ENCODE measurements around the gene NCOR1. TPM values are rescaled to one million over a fixed set of nuclear protein-coding genes. Genes with fewer than 3 reads are reported as not detected.
"Not testable (repeated sequence)": the region's sequence is repeated elsewhere in the genome, so short reads cannot be mapped to it uniquely, and the experiment has no call there.

Gene NCOR1
- total RNA-seq, 1 donor from 2014 or later: 104 TPM

DNA sequence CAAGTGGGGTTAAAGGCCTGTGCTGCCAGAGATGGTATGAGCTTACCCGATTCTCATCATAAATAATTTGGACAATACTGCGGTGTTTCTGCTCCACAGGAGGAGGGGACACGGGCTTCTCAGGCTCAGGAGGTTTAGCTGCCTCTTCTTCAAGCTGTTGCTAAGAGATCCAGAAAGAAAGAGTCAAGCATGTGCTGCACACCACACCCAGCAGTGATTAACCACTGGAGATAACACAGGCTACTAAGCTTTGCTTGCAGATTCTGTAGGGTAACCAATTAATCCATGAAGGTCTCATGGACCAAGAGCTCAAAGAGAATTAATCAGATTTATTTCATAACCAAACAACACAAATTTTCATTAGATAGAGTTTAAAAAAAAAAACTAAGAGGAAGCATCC, 56.6 kb downstream of the NCOR1 start:
- no peak for TF ChIP-seq CTCF (IDR thresholded peaks at IDR 0.05; ENCODE audit: unreplicated experiment)
- H3K4me3 Mint-ChIP-seq (ENCODE audit: unreplicated experiment): no peak overlapping the region
- H3K27ac Mint-ChIP-seq (ENCODE audit: unreplicated experiment): no peak overlapping the region
- H3K36me3 Mint-ChIP-seq (ENCODE audit: low read depth, unreplicated experiment): peaks cover 3% of the 10 kb centered on the region
- peaks cover 2% of the 10 kb centered on the region for H3K27me3 Mint-ChIP-seq (ENCODE audit: unreplicated experiment)
- H3K4me1 Mint-ChIP-seq (ENCODE audit: unreplicated experiment): no peaks in the 10 kb centered on the region
- no peak for DNase-seq (ENCODE audit: low spot score)
- H3K9me3 Mint-ChIP-seq (ENCODE audit: unreplicated experiment): no peaks in the 10 kb centered on the region

DNA sequence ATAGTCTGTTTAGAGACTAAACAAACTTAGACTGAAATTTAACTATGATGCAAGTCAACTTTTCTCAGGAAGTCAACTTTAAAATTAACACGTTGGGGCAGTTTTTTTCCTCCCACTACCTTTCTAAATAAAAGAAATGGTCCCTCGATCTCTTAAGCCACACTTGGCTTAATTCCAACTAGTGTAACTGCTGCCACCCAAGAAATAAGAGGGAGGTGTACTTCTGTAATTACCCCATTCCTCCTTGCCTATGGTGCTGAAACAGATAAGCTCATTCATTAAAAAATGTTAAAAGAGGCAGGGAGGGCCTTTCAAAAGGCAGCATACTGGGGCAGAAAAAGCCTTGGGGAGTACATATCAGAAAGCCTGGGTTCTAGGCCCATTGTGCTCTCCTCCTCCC, 59.8 kb downstream of the NCOR1 start:
- Mint-ChIP-seq H3K27me3 (ENCODE audit: unreplicated experiment) (peaks cover 2% of the 10 kb centered on the region), H3K9me3 (ENCODE audit: unreplicated experiment) (no peaks in the 10 kb centered on the region), H3K27ac (ENCODE audit: unreplicated experiment) (no peak overlapping the region), H3K4me1 (ENCODE audit: unreplicated experiment) (no peaks in the 10 kb centered on the region), H3K36me3 (ENCODE audit: low read depth, unreplicated experiment) (peaks cover 17% of the 10 kb centered on the region), H3K4me3 (ENCODE audit: unreplicated experiment) (no peak overlapping the region)
- DNase-seq (ENCODE audit: low spot score): no peak
- no peak for TF ChIP-seq CTCF (IDR thresholded peaks at IDR 0.05; ENCODE audit: unreplicated experiment)

DNA sequence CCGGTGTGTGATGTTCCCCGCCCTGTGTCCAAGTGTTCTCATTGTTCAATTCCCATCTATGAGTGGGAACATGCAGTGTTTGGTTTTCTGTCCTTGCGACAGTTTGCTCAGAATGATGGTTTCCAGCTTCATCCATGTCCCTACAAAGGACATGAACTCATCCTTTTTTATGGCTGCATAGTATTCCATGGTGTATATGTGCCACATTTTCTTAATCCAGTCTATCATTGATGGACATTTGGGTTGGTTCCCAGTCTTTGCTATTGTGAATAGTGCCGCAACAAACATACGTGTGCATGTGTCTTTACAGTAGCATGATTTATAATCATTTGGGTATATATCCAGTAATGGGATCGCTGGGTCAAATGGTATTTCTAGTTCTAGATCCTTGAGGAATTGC, 63.0 kb downstream of the NCOR1 start:
- H3K4me1 Mint-ChIP-seq (ENCODE audit: unreplicated experiment); H3K27me3 Mint-ChIP-seq (ENCODE audit: unreplicated experiment); H3K9me3 Mint-ChIP-seq (ENCODE audit: unreplicated experiment); H3K27ac Mint-ChIP-seq (ENCODE audit: unreplicated experiment); H3K4me3 Mint-ChIP-seq (ENCODE audit: unreplicated experiment); DNase-seq (ENCODE audit: low spot score): not testable (repeated sequence)
- H3K36me3 Mint-ChIP-seq (ENCODE audit: low read depth, unreplicated experiment): peaks cover 26% of the 10 kb centered on the region

DNA sequence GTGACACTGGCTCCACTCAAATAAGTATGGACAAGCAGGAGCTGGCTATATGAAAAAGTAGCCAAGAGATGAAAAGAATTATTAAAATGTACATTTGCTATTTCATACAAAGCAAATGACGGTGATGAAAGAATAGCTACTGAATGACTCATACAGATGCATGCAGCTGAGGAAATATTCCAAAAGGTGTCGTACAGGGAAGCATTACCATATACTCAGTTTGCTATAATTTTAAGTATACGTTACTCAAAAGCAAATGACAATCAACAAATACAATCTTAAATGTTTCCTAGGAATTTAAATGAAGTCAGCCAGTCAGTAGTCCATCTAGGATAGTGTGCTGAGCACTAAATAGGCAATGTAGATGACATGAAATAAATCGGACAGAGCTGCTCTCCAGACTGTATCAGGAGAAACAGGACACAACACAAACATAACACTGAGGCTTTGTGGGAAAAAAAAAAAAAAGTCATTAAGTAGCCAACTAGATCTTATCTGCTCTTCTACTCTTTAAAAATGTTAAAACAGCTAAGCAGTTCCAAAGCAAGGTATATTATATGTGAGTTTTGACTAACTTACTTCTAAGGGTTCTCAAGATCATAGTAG, 65.0 kb downstream of the NCOR1 start:
- no peak overlapping the region for H3K27ac Mint-ChIP-seq (ENCODE audit: unreplicated experiment)
- no peak for DNase-seq (ENCODE audit: low spot score)
- no peak overlapping the region for H3K4me3 Mint-ChIP-seq (ENCODE audit: unreplicated experiment)
- no peaks in the 10 kb centered on the region for H3K27me3 Mint-ChIP-seq (ENCODE audit: unreplicated experiment)
- no peaks in the 10 kb centered on the region for H3K4me1 Mint-ChIP-seq (ENCODE audit: unreplicated experiment)
- H3K36me3 Mint-ChIP-seq (ENCODE audit: low read depth, unreplicated experiment): peaks cover 32% of the 10 kb centered on the region
- no peaks in the 10 kb centered on the region for H3K9me3 Mint-ChIP-seq (ENCODE audit: unreplicated experiment)
- no peak for TF ChIP-seq CTCF (IDR thresholded peaks at IDR 0.05; ENCODE audit: unreplicated experiment)

GRCh38 chr17:16148596-16148995, 66.7 kb downstream of the NCOR1 start:
- H3K27ac Mint-ChIP-seq (ENCODE audit: unreplicated experiment): no peak overlapping the region
- TF ChIP-seq CTCF (IDR thresholded peaks at IDR 0.05; ENCODE audit: unreplicated experiment): no peak
- H3K9me3 Mint-ChIP-seq (ENCODE audit: unreplicated experiment): no peaks in the 10 kb centered on the region
- H3K27me3 Mint-ChIP-seq (ENCODE audit: unreplicated experiment): peaks cover 1% of the 10 kb centered on the region
- no peak overlapping the region for H3K4me3 Mint-ChIP-seq (ENCODE audit: unreplicated experiment)
- H3K36me3 Mint-ChIP-seq (ENCODE audit: low read depth, unreplicated experiment): peaks cover 37% of the 10 kb centered on the region
- no peaks in the 10 kb centered on the region for H3K4me1 Mint-ChIP-seq (ENCODE audit: unreplicated experiment)
- DNase-seq (ENCODE audit: low spot score): no peak

- not testable (repeated sequence) for DNase-seq (ENCODE audit: low spot score); H3K27ac Mint-ChIP-seq (ENCODE audit: unreplicated experiment); H3K4me1 Mint-ChIP-seq (ENCODE audit: unreplicated experiment); H3K9me3 Mint-ChIP-seq (ENCODE audit: unreplicated experiment); H3K27me3 Mint-ChIP-seq (ENCODE audit: unreplicated experiment)
- Mint-ChIP-seq H3K36me3 (ENCODE audit: low read depth, unreplicated experiment) (peaks cover 30% of the 10 kb centered on the region), H3K4me3 (ENCODE audit: unreplicated experiment) (peak overlapping the region; percentile 21)
Observed at GRCh38 chr17:16145319-16145890, 69.9 kb downstream of the NCOR1 start.

All from endothelial cell (in vitro differentiated cells).